Subcutaneous abdominal adipose tissue (tissue), 5 donors: ENCODE data around the gene SMAP2.

Experiments
- H3K27ac ChIP-seq: one replicate; pipeline ENCODE4 v1.7.0; 2013; ENCODE audit warnings: low read depth, mild to moderate bottlenecking, inconsistent platforms, low read length, moderate library complexity
- H3K27me3 ChIP-seq, 5 donors: one replicate each; pipeline ENCODE4 v1.7.0; 2013; ENCODE audit warnings: low read length in 5 of 5, inconsistent platforms in 1 of 5; ENCODE audit not compliant: control insufficient read depth in 5 of 5, insufficient read depth in 4 of 5
- H3K36me3 ChIP-seq, 5 donors: one replicate each; pipeline ENCODE4 v1.7.0; 2013; ENCODE audit warnings: low read length in 5 of 5; ENCODE audit not compliant: control insufficient read depth in 5 of 5, insufficient read depth in 5 of 5
- H3K4me1 ChIP-seq, 5 donors: one replicate each; pipeline ENCODE4 v1.7.0; 2013; ENCODE audit warnings: low read length in 5 of 5, mild to moderate bottlenecking in 3 of 5, moderate library complexity in 1 of 5; ENCODE audit not compliant: control insufficient read depth in 5 of 5, insufficient read depth in 5 of 5
- H3K4me3 ChIP-seq, 5 donors: one replicate each; pipeline ENCODE4 v1.7.0; 2013; ENCODE audit warnings: low read length in 5 of 5, low read depth in 1 of 5
- H3K9ac ChIP-seq, 5 donors: one replicate each; pipeline ENCODE4 v1.7.0; 2013; ENCODE audit warnings: low read length in 5 of 5, mild to moderate bottlenecking in 4 of 5, moderate library complexity in 3 of 5
- H3K9me3 ChIP-seq, 5 donors: one replicate each; pipeline ENCODE4 v1.7.0; 2013; ENCODE audit warnings: low read length in 5 of 5; ENCODE audit not compliant: control insufficient read depth in 5 of 5
- donor health status: healthy.
- donor health status: healthy.
- donor health status: healthy.
- donor health status: healthy.
- donor health status: healthy.

SMAP2 gene

GRCh38 chr1:40462956-40463590, 89.5 kb downstream of the SMAP2 start:
- Histone ChIP-seq H3K9ac (no peak overlapping the region), H3K27ac (no peak overlapping the region), H3K4me3 (peak overlapping the region in 1 of 5 donors; percentile 21), H3K27me3 (no peaks in the 10 kb centered on the region), H3K36me3 (peaks cover under 1 to 23% (median 7%) of the 10 kb centered on the region in 5 donors), H3K4me1 (no peaks in the 10 kb centered on the region), H3K9me3 (peaks cover 45 to 94% (median 81%) of the 10 kb centered on the region in 5 donors)

- Histone ChIP-seq H3K9me3 (peaks cover 23 to 74% (median 70%) of the 10 kb centered on the region in 5 donors), H3K4me1 (no peaks in the 10 kb centered on the region)
Measured at GRCh38 chr1:40469327-40469726, 95.8 kb downstream of the SMAP2 start.

More at GRCh38 chr1:40469327-40469726, 95.8 kb downstream of the SMAP2 start:
- Histone ChIP-seq H3K36me3 (no peaks in the 10 kb centered on the region), H3K4me3 (peak overlapping the region in 2 of 5 donors; percentile 6 to 44), H3K27ac (no peak overlapping the region), H3K9ac (no peak overlapping the region), H3K27me3 (no peaks in the 10 kb centered on the region)
